Astrocyte (in vitro differentiated cells and primary cell): ENCODE data around the gene MT4. TPM values are rescaled to one million over a fixed set of nuclear protein-coding genes. Genes with fewer than 3 reads are reported as not detected.
A peak's percentile ranks its signal among the peaks of the same experiment; 100 is the strongest.

Experiments used
- DNase-seq: peaks from one replicate; pipeline ENCODE4 v3.0.0-alpha.2; 2010; ENCODE audit warnings: low read depth
- FAIRE-seq: peaks from 2 replicates; lab custom pipeline; 2011; peaks lifted over from hg19 to GRCh38; lab: Jason Lieb, UNC
- H2AFZ ChIP-seq: 2 replicates; pipeline ENCODE4 v1.6.0; 2012; ENCODE audit warnings: low read depth, low read length, inconsistent platforms
- H3K27ac ChIP-seq: 2 replicates; pipeline ENCODE4 v1.5.1; 2011; ENCODE audit warnings: low read depth, low read length, inconsistent platforms
- H3K27me3 ChIP-seq: 2 replicates; pipeline ENCODE4 v1.6.0; 2011; ENCODE audit warnings: low read length, inconsistent platforms; ENCODE audit not compliant: insufficient read depth
- H3K36me3 ChIP-seq: 2 replicates; pipeline ENCODE4 v1.5.1; 2011; ENCODE audit warnings: low read length, inconsistent platforms; ENCODE audit not compliant: insufficient read depth
- H3K4me1 ChIP-seq: 2 replicates; pipeline ENCODE4 v1.5.1; 2011; ENCODE audit warnings: low read length, inconsistent platforms; ENCODE audit not compliant: insufficient read depth
- H3K4me2 ChIP-seq: 2 replicates; pipeline ENCODE4 v1.6.0; 2012; ENCODE audit warnings: low read length, inconsistent platforms
- H3K4me3 ChIP-seq: 2 replicates; pipeline ENCODE4 v1.5.1; 2011; ENCODE audit warnings: low read depth, mild to moderate bottlenecking, low read length, inconsistent platforms; ENCODE audit not compliant: insufficient read depth
- H3K79me2 ChIP-seq: 2 replicates; pipeline ENCODE4 v1.6.0; 2012; ENCODE audit warnings: mild to moderate bottlenecking, low read length, inconsistent platforms; ENCODE audit not compliant: insufficient read depth
- H3K9ac ChIP-seq: 2 replicates; pipeline ENCODE4 v1.6.0; 2012; ENCODE audit warnings: mild to moderate bottlenecking, low read length, inconsistent platforms
- H3K9me3 ChIP-seq: 2 replicates; pipeline ENCODE4 v1.5.1; 2012; ENCODE audit warnings: low read depth, mild to moderate bottlenecking, low read length, inconsistent platforms; ENCODE audit not compliant: insufficient read depth
- H4K20me1 ChIP-seq: 2 replicates; pipeline ENCODE4 v1.6.0; 2012; ENCODE audit warnings: low read length, inconsistent platforms; ENCODE audit not compliant: insufficient read depth
- H3K27ac Mint-ChIP-seq: one replicate; pipeline ENCODE4 v1.8.0; 2021; ENCODE audit warnings: mild to moderate bottlenecking, mixed read lengths; ENCODE audit not compliant: unreplicated experiment
- H3K27me3 Mint-ChIP-seq: one replicate; pipeline ENCODE4 v1.8.0; 2021; ENCODE audit warnings: low read depth, mixed read lengths; ENCODE audit not compliant: unreplicated experiment
- H3K36me3 Mint-ChIP-seq: one replicate; pipeline ENCODE4 v1.8.0; 2021; ENCODE audit warnings: low read depth, mixed read lengths; ENCODE audit not compliant: unreplicated experiment
- H3K4me1 Mint-ChIP-seq: one replicate; pipeline ENCODE4 v1.8.0; 2021; ENCODE audit warnings: low read depth, mixed read lengths; ENCODE audit not compliant: unreplicated experiment
- H3K4me3 Mint-ChIP-seq: one replicate; pipeline ENCODE4 v1.8.0; 2021; ENCODE audit warnings: mild to moderate bottlenecking, moderate library complexity, mixed read lengths; ENCODE audit not compliant: unreplicated experiment
- H3K9me3 Mint-ChIP-seq: one replicate; pipeline ENCODE4 v1.8.0; 2021; ENCODE audit warnings: mild to moderate bottlenecking, mixed read lengths; ENCODE audit not compliant: unreplicated experiment
- EZH2 ChIP-seq: IDR thresholded peaks from 2 replicates; pipeline ENCODE4 v1.6.1; 2012; ENCODE audit warnings: mild to moderate bottlenecking, low read length, inconsistent platforms; ENCODE audit not compliant: insufficient read depth
- total RNA-seq: library from RNA; stranded (reverse); gene quantifications from 2 replicates; pipeline ENCODE4 v1.2.1, GENCODE V29; 2021
- TF ChIP-seq, protein P1 (sequence below): IDR thresholded peaks from 2 replicates; pipeline ENCODE4 v1.5.1; 2011; ENCODE audit warnings: low read depth, mild to moderate bottlenecking, inconsistent platforms, low read length, moderate library complexity; ENCODE audit not compliant: insufficient read depth

The MT4 gene
- total RNA-seq, 1 donor from 2014 or later = not detected

DNA sequence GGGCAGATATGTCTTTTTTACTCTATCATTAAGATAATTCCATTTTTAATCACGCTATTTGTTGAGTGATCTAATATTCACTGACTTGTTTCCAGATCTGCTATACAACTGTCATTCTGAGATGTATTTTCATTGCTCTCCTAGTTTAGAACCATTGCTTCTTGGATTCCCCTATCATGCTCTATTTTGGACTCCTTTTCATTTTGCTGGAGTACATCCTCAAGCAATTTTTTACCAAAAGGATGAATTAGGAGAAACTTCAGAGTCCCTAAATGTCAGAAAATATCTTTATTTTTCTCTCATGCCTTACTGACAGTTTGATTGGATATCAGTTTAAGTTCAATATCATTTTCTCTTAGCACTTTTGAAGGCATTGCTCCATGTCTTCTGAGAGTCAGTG lies 9.8 kb downstream of the MT4 start:
- FAIRE-seq = no peak
- no peak for DNase-seq
- Mint-ChIP-seq H3K4me1 (no peaks in the 10 kb centered on the region), H3K36me3 (no peaks in the 10 kb centered on the region), H3K27ac (no peak overlapping the region), H3K4me3 (no peak overlapping the region), H3K27me3 (peaks cover 11% of the 10 kb centered on the region), H3K9me3 (no peaks in the 10 kb centered on the region)
- H2AFZ ChIP-seq = no peak overlapping the region
- no peak overlapping the region for H3K4me2 ChIP-seq
- no peaks in the 10 kb centered on the region for H3K4me1 ChIP-seq
- H3K36me3 ChIP-seq = no peaks in the 10 kb centered on the region
- H3K27ac ChIP-seq = no peak overlapping the region
- H3K4me3 ChIP-seq = no peak overlapping the region
- no peak overlapping the region for H3K9ac ChIP-seq
- peaks cover 5% of the 10 kb centered on the region for H3K27me3 ChIP-seq
- TF ChIP-seq, protein P1, sequence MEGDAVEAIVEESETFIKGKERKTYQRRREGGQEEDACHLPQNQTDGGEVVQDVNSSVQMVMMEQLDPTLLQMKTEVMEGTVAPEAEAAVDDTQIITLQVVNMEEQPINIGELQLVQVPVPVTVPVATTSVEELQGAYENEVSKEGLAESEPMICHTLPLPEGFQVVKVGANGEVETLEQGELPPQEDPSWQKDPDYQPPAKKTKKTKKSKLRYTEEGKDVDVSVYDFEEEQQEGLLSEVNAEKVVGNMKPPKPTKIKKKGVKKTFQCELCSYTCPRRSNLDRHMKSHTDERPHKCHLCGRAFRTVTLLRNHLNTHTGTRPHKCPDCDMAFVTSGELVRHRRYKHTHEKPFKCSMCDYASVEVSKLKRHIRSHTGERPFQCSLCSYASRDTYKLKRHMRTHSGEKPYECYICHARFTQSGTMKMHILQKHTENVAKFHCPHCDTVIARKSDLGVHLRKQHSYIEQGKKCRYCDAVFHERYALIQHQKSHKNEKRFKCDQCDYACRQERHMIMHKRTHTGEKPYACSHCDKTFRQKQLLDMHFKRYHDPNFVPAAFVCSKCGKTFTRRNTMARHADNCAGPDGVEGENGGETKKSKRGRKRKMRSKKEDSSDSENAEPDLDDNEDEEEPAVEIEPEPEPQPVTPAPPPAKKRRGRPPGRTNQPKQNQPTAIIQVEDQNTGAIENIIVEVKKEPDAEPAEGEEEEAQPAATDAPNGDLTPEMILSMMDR = no peak
- no peak for TF ChIP-seq EZH2
- H3K79me2 ChIP-seq = no peaks in the 10 kb centered on the region
- H4K20me1 ChIP-seq = no peaks in the 10 kb centered on the region
- H3K9me3 ChIP-seq = no peaks in the 10 kb centered on the region

DNA sequence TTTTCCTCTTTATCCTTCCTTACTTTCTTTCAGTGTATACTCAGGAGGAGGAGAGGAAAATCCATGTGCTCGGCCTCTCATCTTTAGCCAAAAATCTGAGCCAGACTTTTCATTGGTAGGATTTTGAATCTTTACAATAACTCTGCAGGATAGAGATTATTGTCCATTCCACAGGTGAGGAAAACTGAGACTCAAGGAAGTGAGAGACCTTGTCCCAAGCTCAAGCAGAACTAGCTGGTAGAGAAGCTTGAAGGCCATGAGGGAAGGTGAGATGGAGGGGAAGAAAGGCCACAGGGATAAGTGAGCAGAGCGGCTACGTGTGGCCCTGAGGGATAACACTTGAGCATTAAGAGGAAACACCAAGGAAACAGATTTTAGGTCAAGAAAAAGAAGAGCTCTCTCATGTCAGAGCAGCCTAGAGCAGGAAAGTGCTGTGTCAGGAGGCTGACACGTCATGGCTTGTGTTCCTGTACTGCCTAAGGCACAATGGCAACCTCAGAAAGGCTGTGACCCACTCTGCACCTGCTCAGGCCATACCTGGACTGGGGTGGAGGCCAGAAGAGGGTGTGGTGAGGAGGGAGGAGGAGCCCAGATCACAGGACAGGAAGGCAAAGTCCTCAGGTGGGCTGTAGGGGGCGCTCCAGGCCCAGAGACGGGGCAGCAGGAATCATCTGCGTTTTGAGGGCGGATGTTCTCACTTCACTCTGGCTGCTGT lies 11.9 kb downstream of the MT4 start:
- H3K4me1 ChIP-seq = no peaks in the 10 kb centered on the region
- no peaks in the 10 kb centered on the region for H3K9me3 ChIP-seq
- DNase-seq = peak; percentile 15
- no peak overlapping the region for H3K4me3 ChIP-seq
- H3K36me3 ChIP-seq = no peaks in the 10 kb centered on the region
- no peaks in the 10 kb centered on the region for H3K27me3 ChIP-seq
- no peaks in the 10 kb centered on the region for H3K79me2 ChIP-seq
- H3K27ac ChIP-seq = no peak overlapping the region
- no peak for FAIRE-seq
- TF ChIP-seq EZH2 = no peak
- TF ChIP-seq, protein P1 = peak; percentile 41
- H3K4me1 Mint-ChIP-seq = no peaks in the 10 kb centered on the region
- no peaks in the 10 kb centered on the region for H3K36me3 Mint-ChIP-seq
- no peak overlapping the region for H2AFZ ChIP-seq
- H3K27ac Mint-ChIP-seq = no peak overlapping the region
- H3K4me3 Mint-ChIP-seq = no peak overlapping the region
- H3K9me3 Mint-ChIP-seq = no peaks in the 10 kb centered on the region
- no peak overlapping the region for H3K4me2 ChIP-seq
- H4K20me1 ChIP-seq = no peaks in the 10 kb centered on the region
- no peak overlapping the region for H3K9ac ChIP-seq
- peaks cover 9% of the 10 kb centered on the region for H3K27me3 Mint-ChIP-seq

DNA sequence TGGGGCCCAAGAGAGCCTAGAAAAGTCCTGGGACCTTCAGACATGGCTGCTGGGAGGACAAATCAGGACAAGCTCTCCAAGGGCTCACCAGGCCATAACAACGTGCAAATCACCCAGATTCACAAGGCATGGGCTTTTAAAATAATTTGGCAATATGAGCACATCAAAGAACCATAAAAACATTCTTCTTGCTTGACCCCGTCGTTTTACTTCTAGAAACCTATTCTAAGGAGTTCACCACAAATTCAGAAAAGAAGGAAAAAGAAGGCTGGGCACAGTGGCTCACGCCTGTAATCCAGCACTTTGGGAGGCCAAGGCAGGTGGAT lies 12.4 kb downstream of the MT4 start:
- Mint-ChIP-seq H3K27me3 (peaks cover 13% of the 10 kb centered on the region), H3K4me3 (no peak overlapping the region), H3K27ac (no peak overlapping the region), H3K9me3 (no peaks in the 10 kb centered on the region), H3K4me1 (no peaks in the 10 kb centered on the region), H3K36me3 (no peaks in the 10 kb centered on the region)
- DNase-seq (no peak), FAIRE-seq (no peak)
- no peaks in the 10 kb centered on the region for H3K9me3 ChIP-seq
- no peak overlapping the region for H2AFZ ChIP-seq
- no peak overlapping the region for H3K27ac ChIP-seq
- H3K4me3 ChIP-seq = no peak overlapping the region
- H3K4me1 ChIP-seq = no peaks in the 10 kb centered on the region
- no peak overlapping the region for H3K9ac ChIP-seq
- TF ChIP-seq EZH2 = no peak
- TF ChIP-seq, protein P1 = no peak
- no peaks in the 10 kb centered on the region for H3K79me2 ChIP-seq
- no peak overlapping the region for H3K4me2 ChIP-seq
- H3K36me3 ChIP-seq = no peaks in the 10 kb centered on the region
- no peaks in the 10 kb centered on the region for H3K27me3 ChIP-seq
- H4K20me1 ChIP-seq = no peaks in the 10 kb centered on the region
